Mesothelial cell of epicardium (in vitro differentiated cells): ENCODE data around the gene NUDT16L1. TPM values are rescaled to one million over a fixed set of nuclear protein-coding genes. Genes with fewer than 3 reads are reported as not detected.

Experiments
- DNase-seq, 2 experiments: peaks; one replicate each; pipeline ENCODE4 v3.0.0; 2021; ENCODE audit warnings: low spot score in 2 of 2; ENCODE audit not compliant: unreplicated experiment in 2 of 2
- H3K27ac Mint-ChIP-seq: 2 replicates; pipeline ENCODE4 v1.8.0; 2021; ENCODE audit warnings: mixed read lengths
- H3K27me3 Mint-ChIP-seq: 2 replicates; pipeline ENCODE4 v1.8.0; 2021; ENCODE audit warnings: low read depth, mixed read lengths
- H3K36me3 Mint-ChIP-seq: 2 replicates; pipeline ENCODE4 v1.8.0; 2021; ENCODE audit warnings: mixed read lengths
- H3K4me1 Mint-ChIP-seq: 2 replicates; pipeline ENCODE4 v1.8.0; 2021; ENCODE audit warnings: mixed read lengths
- H3K4me3 Mint-ChIP-seq: 2 replicates; pipeline ENCODE4 v1.8.0; 2021; ENCODE audit warnings: mild to moderate bottlenecking, moderate library complexity, mixed read lengths
- H3K9me3 Mint-ChIP-seq: 2 replicates; pipeline ENCODE4 v1.8.0; 2021; ENCODE audit warnings: mixed read lengths
- total RNA-seq: library from RNA; stranded (reverse); gene quantifications from 3 replicates; pipeline ENCODE4 v1.2.1, GENCODE V29; 2021
- TF ChIP-seq, protein P1 (sequence below): fragments of 200-600 bp; sonication (generic); IDR thresholded peaks from one replicate; pipeline ENCODE4 v1.5.0; 2021; ENCODE audit warnings: antibody characterized with exemption; ENCODE audit not compliant: unreplicated experiment

The NUDT16L1 gene
- total RNA-seq, 1 donor from 2014 or later: 33.0 TPM

DNA sequence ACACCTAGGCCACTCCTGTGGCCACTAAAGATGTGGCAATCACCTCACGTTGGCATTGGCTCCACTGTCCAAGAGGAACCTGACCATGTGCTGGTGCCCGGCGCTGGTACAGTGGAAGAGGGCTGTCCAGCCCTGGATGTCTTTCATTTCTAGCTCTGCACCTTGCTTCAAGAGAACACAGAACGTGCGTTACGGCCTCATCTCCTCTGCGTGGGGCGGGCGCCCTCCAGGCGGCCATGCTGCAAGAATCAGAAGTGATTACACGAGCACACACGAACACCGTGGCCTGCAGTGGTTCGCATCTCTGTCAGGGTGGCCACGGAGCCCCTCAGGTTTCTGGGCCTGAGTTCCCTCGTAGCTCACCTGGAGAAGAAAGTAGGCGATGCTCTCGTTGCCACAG, 33.3 kb downstream of the NUDT16L1 start:
- Mint-ChIP-seq H3K27me3 (no peaks in the 10 kb centered on the region), H3K36me3 (peaks cover 21% of the 10 kb centered on the region), H3K4me1 (no peaks in the 10 kb centered on the region), H3K9me3 (no peaks in the 10 kb centered on the region), H3K27ac (no peak overlapping the region), H3K4me3 (no peak overlapping the region)
- TF ChIP-seq, protein P1, sequence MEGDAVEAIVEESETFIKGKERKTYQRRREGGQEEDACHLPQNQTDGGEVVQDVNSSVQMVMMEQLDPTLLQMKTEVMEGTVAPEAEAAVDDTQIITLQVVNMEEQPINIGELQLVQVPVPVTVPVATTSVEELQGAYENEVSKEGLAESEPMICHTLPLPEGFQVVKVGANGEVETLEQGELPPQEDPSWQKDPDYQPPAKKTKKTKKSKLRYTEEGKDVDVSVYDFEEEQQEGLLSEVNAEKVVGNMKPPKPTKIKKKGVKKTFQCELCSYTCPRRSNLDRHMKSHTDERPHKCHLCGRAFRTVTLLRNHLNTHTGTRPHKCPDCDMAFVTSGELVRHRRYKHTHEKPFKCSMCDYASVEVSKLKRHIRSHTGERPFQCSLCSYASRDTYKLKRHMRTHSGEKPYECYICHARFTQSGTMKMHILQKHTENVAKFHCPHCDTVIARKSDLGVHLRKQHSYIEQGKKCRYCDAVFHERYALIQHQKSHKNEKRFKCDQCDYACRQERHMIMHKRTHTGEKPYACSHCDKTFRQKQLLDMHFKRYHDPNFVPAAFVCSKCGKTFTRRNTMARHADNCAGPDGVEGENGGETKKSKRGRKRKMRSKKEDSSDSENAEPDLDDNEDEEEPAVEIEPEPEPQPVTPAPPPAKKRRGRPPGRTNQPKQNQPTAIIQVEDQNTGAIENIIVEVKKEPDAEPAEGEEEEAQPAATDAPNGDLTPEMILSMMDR: no peak
- DNase-seq: no peak

DNA sequence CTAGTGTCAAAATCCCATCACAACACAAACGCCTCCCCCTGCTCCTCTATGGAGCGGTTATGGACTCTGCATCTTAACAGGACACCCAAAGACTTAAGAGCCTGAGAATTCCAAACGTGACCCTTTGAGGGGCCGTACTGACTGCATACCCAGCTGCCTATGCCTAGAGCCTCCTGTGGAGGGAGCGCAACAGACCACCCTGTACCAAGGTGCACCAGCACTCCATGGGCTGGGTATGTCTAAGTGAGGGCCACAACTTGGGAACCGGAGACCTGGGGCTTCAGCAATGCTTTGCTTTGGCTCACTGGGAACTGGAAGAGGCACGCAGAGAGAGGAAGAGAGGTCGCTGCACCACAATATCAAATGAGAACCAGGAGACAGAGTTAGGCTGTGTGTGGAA, 35.3 kb downstream of the NUDT16L1 start:
- H3K27ac Mint-ChIP-seq: no peak overlapping the region
- H3K36me3 Mint-ChIP-seq: peaks cover 21% of the 10 kb centered on the region
- H3K27me3 Mint-ChIP-seq: no peaks in the 10 kb centered on the region
- H3K4me3 Mint-ChIP-seq: no peak overlapping the region
- H3K9me3 Mint-ChIP-seq: no peaks in the 10 kb centered on the region
- peaks cover 7% of the 10 kb centered on the region for H3K4me1 Mint-ChIP-seq
- DNase-seq: no peak
- TF ChIP-seq, protein P1: no peak

DNA sequence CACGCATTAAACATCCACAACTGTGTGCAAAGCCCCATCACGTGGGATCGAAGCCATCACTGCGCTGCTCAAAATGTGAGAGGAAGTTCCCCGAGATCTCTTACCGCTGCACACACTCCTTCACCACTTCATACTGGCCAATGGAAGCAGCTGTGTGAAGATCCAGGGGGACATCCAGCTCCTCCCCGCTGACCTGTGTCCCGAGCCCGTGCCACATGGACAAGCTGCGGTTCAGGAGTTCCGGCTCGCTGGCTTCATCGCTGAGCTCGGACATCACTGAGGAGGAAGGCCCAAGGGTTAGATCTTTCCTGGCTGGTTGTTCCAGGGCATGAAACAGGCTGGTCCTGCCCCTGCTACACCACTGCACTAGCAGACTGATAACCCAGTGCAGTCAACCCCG, 36.5 kb downstream of the NUDT16L1 start:
- H3K27ac Mint-ChIP-seq: no peak overlapping the region
- peaks cover 21% of the 10 kb centered on the region for H3K36me3 Mint-ChIP-seq
- H3K4me3 Mint-ChIP-seq: no peak overlapping the region
- TF ChIP-seq, protein P1: no peak
- H3K4me1 Mint-ChIP-seq: peaks cover 7% of the 10 kb centered on the region
- no peaks in the 10 kb centered on the region for H3K27me3 Mint-ChIP-seq
- no peaks in the 10 kb centered on the region for H3K9me3 Mint-ChIP-seq
- no peak for DNase-seq

DNA sequence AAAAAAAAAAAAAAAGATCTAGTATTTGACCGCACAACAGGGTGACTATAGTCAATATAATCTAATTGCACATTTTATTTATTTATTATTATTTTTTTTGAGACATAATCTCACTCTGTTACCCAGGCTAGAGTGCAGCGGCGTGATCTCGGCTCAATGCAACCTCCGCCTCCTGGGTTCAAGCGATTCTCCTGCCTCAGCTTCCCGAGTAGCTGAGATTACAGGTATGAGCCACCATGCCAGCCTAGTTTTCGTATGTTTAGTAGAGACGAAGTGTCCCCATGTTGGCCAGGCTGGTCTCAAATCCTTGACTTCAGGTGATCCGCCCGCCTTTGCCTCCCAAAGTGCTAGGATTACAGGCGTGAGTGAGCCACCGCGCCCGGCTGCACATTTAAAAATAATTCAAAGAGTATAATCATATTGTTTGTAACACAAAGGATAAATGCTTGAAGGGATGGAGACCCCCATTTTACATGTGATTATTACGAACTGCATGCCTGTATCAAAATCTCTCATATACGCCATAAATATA, 39.9 kb downstream of the NUDT16L1 start:
- Mint-ChIP-seq H3K9me3 (no peaks in the 10 kb centered on the region), H3K4me3 (peak overlapping the region; percentile 93), H3K27me3 (no peaks in the 10 kb centered on the region), H3K4me1 (peaks cover 13% of the 10 kb centered on the region), H3K27ac (peak overlapping the region; percentile 94), H3K36me3 (peaks cover 15% of the 10 kb centered on the region)
- TF ChIP-seq, protein P1: no peak
- no peak for DNase-seq

DNA sequence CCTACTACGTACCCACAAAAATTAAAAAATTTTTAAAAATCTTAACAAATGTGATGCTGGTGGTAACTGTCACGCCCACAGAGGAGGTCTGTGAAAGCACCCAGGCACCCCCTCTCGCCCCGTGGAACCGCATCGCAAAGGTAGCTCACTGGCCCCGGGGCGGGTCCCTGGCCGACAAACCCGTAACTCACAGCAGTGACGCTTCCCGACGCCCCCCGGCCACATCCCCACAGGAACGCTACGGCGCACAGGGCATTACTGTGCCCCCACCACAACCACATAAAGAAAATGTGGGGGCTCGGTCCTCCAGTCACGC, 40.3 kb downstream of the NUDT16L1 start:
- no peaks in the 10 kb centered on the region for H3K9me3 Mint-ChIP-seq
- DNase-seq: no peak
- no peaks in the 10 kb centered on the region for H3K27me3 Mint-ChIP-seq
- peak overlapping the region; percentile 94 for H3K27ac Mint-ChIP-seq
- TF ChIP-seq, protein P1: no peak
- H3K4me3 Mint-ChIP-seq: peak overlapping the region; percentile 93
- peaks cover 11% of the 10 kb centered on the region for H3K36me3 Mint-ChIP-seq
- peaks cover 13% of the 10 kb centered on the region for H3K4me1 Mint-ChIP-seq
